Measurements from ENCODE around the gene CELA3A. TPM values are rescaled to one million over a fixed set of nuclear protein-coding genes. Genes with fewer than 3 reads are reported as not detected.
A peak's percentile ranks its signal among the peaks of the same experiment; 100 is the strongest.

Gene CELA3A
- total RNA-seq, 1 donor from 2014 or later = not detected

- H3K4me3 Mint-ChIP-seq = no peak overlapping the region
- TF ChIP-seq CTCF (IDR thresholded peaks at IDR 0.05; ENCODE audit: unreplicated experiment) = no peak
- H3K4me1 Mint-ChIP-seq = peaks cover 31% of the 10 kb centered on the region
- no peak for DNase-seq (ENCODE audit: low spot score in 2 of 2, unreplicated experiment in 2 of 2)
- no peaks in the 10 kb centered on the region for H3K27me3 Mint-ChIP-seq (ENCODE audit: low read depth)
- H3K36me3 Mint-ChIP-seq = no peaks in the 10 kb centered on the region
- no peaks in the 10 kb centered on the region for H3K9me3 Mint-ChIP-seq
- peak overlapping the region; percentile 86 for H3K27ac Mint-ChIP-seq
These were observed 38.3 kb downstream of the CELA3A start for GRCh38 chr1:22039594-22040285.

GRCh38 chr1:22040286-22040623 is 38.8 kb downstream of the CELA3A start:
- no peak for TF ChIP-seq CTCF (IDR thresholded peaks at IDR 0.05; ENCODE audit: unreplicated experiment)
- Mint-ChIP-seq H3K4me3 (no peak overlapping the region), H3K9me3 (peaks cover 2% of the 10 kb centered on the region), H3K36me3 (peaks cover under 1% of the 10 kb centered on the region), H3K27me3 (ENCODE audit: low read depth) (no peaks in the 10 kb centered on the region), H3K4me1 (peaks cover 36% of the 10 kb centered on the region), H3K27ac (peak overlapping the region; percentile 86)
- no peak for DNase-seq (ENCODE audit: low spot score in 2 of 2, unreplicated experiment in 2 of 2)

DNA sequence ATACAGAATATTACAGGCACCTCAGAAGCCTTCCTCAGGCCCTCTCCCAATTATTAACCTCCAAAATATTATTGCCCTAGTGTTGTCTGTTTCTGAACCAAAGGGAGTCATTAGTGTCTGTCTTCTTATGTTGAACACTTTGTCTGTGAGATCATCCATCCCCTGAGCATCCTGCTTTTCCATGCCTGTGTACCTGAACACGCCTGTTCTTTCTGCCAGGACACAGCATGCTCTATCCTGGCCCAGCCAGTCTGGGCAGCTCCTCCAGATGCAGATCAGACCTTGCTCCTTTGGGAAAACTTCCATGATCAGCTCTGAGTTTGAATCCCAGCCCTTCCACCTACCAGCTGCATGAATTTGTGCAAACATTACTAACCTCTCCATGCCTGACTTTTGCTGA is 40.0 kb downstream of the CELA3A start:
- Mint-ChIP-seq H3K4me3 (no peak overlapping the region), H3K9me3 (peaks cover 5% of the 10 kb centered on the region), H3K27ac (peak overlapping the region; percentile 27), H3K36me3 (peaks cover 3% of the 10 kb centered on the region), H3K27me3 (ENCODE audit: low read depth) (no peaks in the 10 kb centered on the region), H3K4me1 (peaks cover 38% of the 10 kb centered on the region)
- no peak for TF ChIP-seq CTCF (IDR thresholded peaks at IDR 0.05; ENCODE audit: unreplicated experiment)
- no peak for DNase-seq (ENCODE audit: low spot score in 2 of 2, unreplicated experiment in 2 of 2)

- peak overlapping the region; percentile 33 for H3K4me3 Mint-ChIP-seq
- H3K36me3 Mint-ChIP-seq = peaks cover 3% of the 10 kb centered on the region
- peak overlapping the region; percentile 54 for H3K27ac Mint-ChIP-seq
These were observed 41.8 kb downstream of the CELA3A start for GRCh38 chr1:22043198-22043769.

GRCh38 chr1:22044690-22045420 is 43.4 kb downstream of the CELA3A start:
- peaks cover 3% of the 10 kb centered on the region for H3K36me3 Mint-ChIP-seq
- no peak for TF ChIP-seq CTCF (IDR thresholded peaks at IDR 0.05; ENCODE audit: unreplicated experiment)
- DNase-seq (ENCODE audit: low spot score in 2 of 2, unreplicated experiment in 2 of 2) = no peak
- no peaks in the 10 kb centered on the region for H3K27me3 Mint-ChIP-seq (ENCODE audit: low read depth)
- peaks cover 5% of the 10 kb centered on the region for H3K9me3 Mint-ChIP-seq
- H3K27ac Mint-ChIP-seq = peak overlapping the region; percentile 91
- H3K4me3 Mint-ChIP-seq = no peak overlapping the region
- H3K4me1 Mint-ChIP-seq = peaks cover 34% of the 10 kb centered on the region

More at GRCh38 chr1:22043198-22043769, 41.8 kb downstream of the CELA3A start:
- H3K9me3 Mint-ChIP-seq = peaks cover 5% of the 10 kb centered on the region
- H3K27me3 Mint-ChIP-seq (ENCODE audit: low read depth) = no peaks in the 10 kb centered on the region
- H3K4me1 Mint-ChIP-seq = peaks cover 38% of the 10 kb centered on the region
- no peak for TF ChIP-seq CTCF (IDR thresholded peaks at IDR 0.05; ENCODE audit: unreplicated experiment)
- DNase-seq (ENCODE audit: low spot score in 2 of 2, unreplicated experiment in 2 of 2) = no peak

Data from mesothelial cell of epicardium (in vitro differentiated cells).